GM19452 (cell line): Measurements from ENCODE around the gene SORCS2.

Experiments used
- ATAC-seq: cut with Tn5 transposase; IDR thresholded peaks from one replicate; pipeline ENCODE4 v1.9.1; 2021; ENCODE audit not compliant: unreplicated experiment

SORCS2 gene

DNA sequence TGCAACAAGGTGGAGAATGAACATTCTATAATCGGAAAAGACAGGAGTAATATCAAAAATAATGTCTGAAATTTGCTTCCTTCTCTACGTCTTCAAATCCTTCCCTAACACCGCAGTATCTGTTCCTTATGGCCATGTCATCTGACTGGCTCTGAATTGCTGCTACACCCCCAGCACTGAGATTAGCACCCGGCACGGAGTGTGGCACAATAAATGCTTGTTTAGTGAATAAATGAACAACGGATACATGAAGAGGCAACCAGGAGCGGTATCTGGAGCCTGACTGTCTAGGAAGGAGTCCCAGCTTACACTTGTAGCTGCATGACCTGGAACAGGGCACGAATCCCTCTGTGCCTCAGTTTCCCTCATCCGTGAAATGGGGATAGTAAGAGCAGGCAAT lies 583.1 kb downstream of the SORCS2 start:
- ATAC-seq = no peak

- ATAC-seq = no peak
Observed at GRCh38 chr4:7777017-7777710, 584.8 kb downstream of the SORCS2 start.

GRCh38 chr4:7777871-7778509 lies 585.7 kb downstream of the SORCS2 start:
- no peak for ATAC-seq

- no peak for ATAC-seq
Observed at GRCh38 chr4:7778510-7779431, 586.4 kb downstream of the SORCS2 start.

DNA sequence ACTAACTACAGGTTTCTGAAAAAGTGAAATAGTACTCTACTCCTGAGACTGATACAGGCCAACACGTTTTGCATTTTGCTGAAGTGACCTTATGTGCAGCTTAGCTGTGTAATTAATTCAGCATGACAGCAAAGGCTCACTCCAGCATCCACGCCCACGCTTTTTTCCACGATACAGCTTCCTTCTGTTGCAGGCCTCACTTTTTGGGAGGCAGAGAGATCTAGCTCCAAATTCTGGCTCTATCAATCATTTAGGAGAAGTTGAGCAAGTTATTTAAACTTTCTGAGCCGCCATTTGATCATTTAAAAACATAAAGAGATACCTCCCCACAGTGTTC lies 587.1 kb downstream of the SORCS2 start:
- ATAC-seq = no peak

DNA sequence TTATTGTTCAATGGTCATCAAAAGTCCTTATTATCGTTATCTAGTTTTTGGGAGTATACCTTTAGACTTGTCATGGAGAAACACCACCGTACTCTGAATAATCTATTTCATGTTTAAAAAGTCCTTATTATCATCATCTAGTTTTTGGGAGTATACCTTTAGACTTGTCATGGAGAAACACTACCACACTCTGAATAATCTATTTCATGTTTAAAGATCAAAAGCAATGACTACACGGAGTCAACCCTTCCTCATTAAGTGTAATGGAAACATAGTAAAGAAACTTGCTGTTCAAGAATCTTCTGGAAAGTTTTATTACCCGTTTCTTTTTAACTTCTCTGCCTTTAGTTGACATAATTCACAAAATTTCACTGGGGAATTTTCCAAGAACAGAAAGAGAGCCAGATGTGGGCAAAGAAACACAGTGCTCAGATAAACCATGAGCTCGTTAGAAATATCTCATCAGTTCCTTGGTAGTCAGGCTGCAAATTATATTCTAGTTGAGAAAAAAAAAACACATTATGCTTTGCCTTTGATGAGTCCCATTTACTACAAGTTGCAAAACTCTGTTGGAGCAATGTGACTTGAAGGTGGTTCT lies 588.5 kb downstream of the SORCS2 start:
- no peak for ATAC-seq

GRCh38 chr4:7781366-7781765 lies 589.0 kb downstream of the SORCS2 start:
- no peak for ATAC-seq

- ATAC-seq = no peak
Observed at GRCh38 chr4:7781993-7782392, 589.7 kb downstream of the SORCS2 start.

DNA sequence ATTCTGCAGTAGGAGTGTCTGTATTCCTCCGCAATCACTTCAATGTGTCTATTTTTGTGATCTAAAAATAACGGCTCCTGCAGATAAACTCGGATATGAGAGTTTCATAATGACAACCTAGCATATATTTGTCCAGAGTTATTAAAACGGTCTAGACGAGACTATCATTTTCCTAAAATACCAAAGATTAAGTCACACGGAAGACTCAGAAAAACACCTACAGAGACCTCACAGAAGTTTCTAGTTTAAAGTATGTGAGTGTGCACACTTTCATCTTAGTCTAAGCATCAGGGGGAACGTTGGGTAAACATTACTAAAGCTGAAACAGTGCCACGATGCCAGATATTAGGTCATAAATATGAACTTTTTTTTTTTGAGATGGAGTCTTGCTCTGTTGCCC lies 590.4 kb downstream of the SORCS2 start:
- ATAC-seq = no peak

GRCh38 chr4:7783541-7783940 lies 591.2 kb downstream of the SORCS2 start:
- no peak for ATAC-seq

DNA sequence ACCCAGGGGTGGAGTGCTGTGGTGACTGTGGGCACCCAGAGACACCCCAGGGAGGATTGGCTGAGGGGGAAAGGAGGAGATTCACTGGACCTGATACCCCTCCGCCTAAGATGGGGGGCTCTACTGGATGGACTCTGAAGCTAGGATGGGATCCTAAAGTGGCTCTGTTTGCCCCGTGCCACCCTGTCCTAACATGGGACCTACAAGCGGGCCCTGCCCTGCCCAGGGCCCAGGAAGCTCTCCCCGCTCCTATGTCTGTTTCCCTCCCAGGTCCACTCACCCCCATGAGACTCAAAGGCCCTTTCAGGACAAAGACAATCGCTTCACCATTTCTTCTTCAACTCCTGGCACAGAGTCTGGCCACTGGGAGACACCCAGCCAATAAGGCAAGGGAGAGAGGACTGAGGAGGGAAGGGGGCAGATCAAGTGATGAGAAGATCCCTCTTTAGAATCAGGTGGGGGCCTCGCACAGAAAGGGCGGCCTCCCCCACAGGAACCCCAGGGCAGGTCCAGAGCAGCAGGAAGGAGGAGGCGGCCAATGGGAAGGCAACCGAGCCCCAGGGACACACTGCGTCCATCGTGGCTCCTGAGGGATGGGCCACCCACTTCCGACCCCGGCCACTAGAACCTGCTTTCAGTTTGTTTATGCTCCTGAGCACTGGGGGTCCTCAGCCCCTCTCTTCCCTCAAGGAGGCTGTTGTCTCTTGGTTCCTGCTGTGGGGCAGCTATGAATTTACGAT lies 592.0 kb downstream of the SORCS2 start:
- no peak for ATAC-seq

GRCh38 chr4:7785017-7785416 lies 592.7 kb downstream of the SORCS2 start:
- ATAC-seq = no peak

DNA sequence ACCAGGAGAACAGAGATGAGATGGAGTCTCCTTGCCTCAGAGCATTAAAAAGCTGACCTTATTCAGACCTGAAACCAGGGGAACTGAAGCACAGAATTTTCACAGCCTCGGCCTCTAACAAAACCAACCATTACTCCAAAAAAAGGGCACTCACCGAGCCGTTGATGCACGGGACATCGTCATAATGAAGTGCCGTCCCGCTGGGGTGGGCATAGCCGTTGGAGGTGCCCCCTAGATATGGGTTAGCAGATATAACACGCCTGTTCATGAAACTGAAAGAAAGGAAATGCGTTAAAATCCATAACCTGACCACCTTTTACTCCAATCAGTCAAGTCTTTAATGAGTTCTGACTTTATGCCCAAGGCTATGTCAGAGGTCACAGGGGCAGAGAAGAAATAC lies 593.7 kb downstream of the SORCS2 start:
- ATAC-seq = no peak

DNA sequence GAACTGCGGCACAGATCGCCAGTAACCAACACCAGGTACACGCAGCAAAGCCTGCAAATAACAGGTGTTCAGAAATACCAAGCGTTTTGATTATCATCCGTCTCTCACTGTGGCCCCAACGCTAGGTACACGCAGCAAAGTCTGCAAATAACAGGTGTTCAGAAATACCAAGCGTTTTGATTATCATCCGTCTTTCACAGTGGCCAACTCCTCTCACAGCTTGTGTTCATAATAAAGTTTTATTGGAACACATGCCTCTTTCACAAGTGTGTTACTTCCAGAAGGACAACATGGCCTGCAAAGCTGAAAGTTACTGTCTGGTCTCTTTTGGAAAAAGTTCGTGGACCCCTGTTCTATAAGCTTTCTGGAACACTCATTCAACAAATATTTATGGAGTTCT lies 594.2 kb downstream of the SORCS2 start:
- no peak for ATAC-seq

DNA sequence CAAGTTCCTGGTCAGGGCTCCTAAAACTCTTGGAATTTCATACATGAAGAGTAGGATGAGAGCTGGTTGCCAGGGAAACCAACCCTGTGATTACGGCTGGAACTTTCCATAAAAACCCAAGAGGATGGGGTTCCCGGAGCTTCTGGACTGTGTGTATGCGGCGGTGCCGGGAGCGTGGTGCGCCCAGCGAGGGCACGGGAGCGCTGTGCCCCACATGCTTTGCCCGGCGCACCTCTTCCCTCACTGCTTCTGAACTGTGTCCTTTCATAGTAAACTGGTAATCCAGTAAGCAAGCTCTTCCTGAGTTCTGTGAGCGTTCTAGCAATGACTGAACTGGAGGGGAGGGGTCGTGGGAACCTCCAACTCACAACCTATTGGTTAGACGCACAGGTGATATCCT lies 594.7 kb downstream of the SORCS2 start:
- no peak for ATAC-seq

DNA sequence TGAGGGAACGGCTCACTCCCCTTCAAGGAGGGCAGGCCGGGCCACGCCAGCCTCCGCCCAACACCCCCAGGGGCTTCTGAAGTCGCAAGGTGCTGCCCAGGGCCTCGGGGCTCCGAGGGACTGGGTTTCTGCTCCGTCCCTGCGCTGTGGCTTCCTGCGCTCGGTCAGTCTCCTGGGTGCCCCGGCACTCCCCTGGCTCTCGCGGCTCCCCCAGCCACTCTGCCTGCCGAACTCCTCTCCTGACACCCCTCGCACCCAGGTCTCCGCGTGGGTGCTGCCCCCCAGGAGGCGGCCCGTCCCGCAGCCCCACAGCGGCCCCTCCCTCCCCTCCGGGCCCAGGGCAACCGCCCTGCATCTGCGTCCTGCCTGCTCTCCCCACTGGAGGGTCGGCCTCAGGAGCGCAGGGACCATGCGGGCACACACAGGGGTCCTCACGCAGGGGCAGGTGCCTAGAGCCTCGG lies 595.4 kb downstream of the SORCS2 start:
- no peak for ATAC-seq

DNA sequence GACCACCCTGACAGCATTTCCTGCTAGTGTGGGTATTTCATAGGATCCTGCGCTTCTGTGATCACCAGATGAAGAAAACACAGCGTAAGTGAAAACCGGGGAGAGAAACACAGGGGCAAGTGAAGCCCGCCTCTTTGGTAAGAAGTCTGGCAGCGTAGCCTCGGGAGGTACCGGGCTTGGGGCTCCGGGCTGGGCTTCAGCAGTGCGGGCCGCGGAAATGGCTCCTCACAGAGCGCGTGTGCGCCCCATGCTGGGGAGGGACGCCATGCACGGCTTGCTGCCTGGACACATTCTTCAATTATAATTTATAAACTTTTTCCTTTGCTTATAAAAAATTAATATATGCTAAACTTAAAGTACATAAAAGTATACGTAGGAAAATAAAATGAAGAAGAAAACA lies 595.9 kb downstream of the SORCS2 start:
- ATAC-seq = no peak

DNA sequence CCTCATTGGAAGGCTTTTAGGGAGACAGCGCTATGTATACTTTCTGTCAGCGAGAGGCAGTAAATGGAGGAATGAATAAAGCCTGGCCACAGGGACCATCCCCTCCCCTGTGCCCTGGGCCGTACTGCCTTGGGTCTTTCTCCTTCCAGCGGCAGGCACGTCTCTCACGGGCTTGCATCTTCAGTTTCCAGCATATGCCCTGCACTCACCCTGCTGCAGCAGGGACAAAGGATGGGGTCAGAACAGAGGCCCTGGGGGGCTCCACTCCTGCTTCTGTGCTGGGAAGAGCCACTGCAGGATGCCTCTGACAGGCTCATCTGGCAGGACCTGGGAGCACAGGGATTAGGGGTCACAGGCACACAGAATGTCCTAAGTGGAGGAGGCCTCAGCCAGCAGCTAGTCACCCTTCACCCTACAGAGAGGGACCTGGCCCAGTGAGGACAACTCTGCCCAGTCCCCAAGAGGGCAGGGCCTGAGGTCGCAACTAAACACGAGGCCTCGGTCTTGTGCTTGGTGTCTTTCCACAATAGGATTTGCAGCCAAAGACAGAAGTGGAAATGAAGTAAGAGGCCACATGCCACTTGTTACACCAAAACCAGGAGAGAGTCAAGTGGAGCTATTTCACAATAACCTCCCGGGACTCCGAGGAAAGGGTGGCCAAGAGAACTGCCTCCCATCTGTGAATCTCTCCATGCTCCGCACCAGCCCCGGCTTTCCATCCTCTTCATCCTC lies 596.5 kb downstream of the SORCS2 start:
- no peak for ATAC-seq

DNA sequence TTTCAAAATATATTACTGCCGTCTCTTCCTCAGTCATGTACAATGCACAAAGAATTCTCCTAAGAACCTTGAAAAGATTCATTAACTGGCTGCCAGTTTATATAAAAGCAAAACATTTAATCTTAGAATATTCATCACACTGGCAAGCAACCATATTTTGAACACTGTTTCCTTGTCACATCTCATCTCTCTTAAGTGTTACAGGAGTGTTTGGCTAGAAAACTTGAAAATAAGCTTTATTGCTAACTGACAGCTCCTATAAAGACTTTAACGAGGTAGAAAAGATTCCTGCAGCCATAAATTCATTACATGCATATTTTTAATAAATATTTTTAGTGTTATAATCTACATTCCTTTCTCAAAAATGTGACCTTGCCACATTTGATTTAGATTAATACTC lies 597.7 kb downstream of the SORCS2 start:
- ATAC-seq = no peak

DNA sequence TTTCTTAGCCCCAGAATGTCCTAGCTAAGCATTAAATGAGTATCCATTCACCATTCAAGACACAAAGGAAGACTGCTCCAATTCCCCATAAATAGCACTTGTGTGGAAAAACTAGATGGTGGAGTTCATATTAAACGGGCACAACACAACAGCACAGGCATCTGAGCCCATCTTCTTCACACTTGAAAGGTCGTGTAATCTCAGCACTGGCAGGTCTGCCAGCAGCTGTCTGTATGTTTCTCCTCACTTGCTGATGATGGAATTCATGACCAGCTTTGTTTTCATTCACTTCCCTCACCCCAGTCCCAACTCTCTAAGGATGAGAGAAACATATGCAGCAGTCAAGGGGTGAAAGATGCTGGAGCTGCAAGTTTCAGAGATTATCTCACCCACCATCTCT lies 598.7 kb downstream of the SORCS2 start:
- ATAC-seq = no peak
